ENCODE results near the gene ESYT1. TPM values are rescaled to one million over a fixed set of nuclear protein-coding genes. Genes with fewer than 3 reads are reported as not detected.
A peak's percentile ranks its signal among the peaks of the same experiment; 100 is the strongest.

ESYT1 gene
- total and polyA plus RNA-seq, 9 of the 15 experiments (the other 6 are each of a cell fraction or from before 2014, with no cell fraction given): 132 to 420 (median 164) TPM

DNA sequence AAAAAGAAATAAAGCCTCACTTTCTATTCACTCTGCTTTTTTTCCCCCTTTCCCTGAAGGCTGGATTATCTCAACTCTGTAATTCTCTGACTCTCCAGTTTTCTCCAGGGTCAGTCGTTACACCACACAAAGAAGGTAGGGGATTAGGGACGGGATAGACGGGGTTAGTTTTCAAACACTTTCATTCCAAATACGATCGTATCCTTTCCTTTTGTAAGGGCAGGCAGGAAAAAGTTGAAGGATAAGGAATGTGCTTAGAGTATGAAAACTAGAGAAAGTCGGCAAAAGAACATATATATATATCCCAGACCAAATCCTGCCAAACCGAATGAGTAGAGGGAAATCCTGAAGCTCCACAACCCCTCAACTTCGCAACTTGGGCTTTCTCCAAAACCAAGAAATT is 581 bp upstream of the ESYT1 start (continued):
- TF ChIP-seq SMARCA4 (IDR thresholded peaks at IDR 0.05) (peak; percentile 10; the same call in 1 of the 2 replicates), ZNF695 (CRISPR knock-in tag; IDR thresholded peaks at IDR 0.05) (no peak), NFRKB (IDR thresholded peaks at IDR 0.05; ENCODE audit: low read depth) (peak; percentile 77; the same call in 1 of the 2 replicates), THRAP3 (IDR thresholded peaks at IDR 0.05; ENCODE audit: borderline replicate concordance) (0 out of 2 replicates have a peak, but pooled peaks have one; percentile 15), ATF1 (CRISPR knock-in tag; IDR thresholded peaks at IDR 0.05) (no peak), ATF1 (tag; IDR thresholded peaks at IDR 0.05) (no peak), ZNF830 (CRISPR knock-in tag; IDR thresholded peaks at IDR 0.05) (0 out of 2 replicates have a peak, but pooled peaks have one; percentile 59)
- TF ChIP-seq, protein P1, sequence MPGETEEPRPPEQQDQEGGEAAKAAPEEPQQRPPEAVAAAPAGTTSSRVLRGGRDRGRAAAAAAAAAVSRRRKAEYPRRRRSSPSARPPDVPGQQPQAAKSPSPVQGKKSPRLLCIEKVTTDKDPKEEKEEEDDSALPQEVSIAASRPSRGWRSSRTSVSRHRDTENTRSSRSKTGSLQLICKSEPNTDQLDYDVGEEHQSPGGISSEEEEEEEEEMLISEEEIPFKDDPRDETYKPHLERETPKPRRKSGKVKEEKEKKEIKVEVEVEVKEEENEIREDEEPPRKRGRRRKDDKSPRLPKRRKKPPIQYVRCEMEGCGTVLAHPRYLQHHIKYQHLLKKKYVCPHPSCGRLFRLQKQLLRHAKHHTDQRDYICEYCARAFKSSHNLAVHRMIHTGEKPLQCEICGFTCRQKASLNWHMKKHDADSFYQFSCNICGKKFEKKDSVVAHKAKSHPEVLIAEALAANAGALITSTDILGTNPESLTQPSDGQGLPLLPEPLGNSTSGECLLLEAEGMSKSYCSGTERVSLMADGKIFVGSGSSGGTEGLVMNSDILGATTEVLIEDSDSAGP (CRISPR knock-in tag; IDR thresholded peaks at IDR 0.05): no peak
- TF ChIP-seq, protein P2, sequence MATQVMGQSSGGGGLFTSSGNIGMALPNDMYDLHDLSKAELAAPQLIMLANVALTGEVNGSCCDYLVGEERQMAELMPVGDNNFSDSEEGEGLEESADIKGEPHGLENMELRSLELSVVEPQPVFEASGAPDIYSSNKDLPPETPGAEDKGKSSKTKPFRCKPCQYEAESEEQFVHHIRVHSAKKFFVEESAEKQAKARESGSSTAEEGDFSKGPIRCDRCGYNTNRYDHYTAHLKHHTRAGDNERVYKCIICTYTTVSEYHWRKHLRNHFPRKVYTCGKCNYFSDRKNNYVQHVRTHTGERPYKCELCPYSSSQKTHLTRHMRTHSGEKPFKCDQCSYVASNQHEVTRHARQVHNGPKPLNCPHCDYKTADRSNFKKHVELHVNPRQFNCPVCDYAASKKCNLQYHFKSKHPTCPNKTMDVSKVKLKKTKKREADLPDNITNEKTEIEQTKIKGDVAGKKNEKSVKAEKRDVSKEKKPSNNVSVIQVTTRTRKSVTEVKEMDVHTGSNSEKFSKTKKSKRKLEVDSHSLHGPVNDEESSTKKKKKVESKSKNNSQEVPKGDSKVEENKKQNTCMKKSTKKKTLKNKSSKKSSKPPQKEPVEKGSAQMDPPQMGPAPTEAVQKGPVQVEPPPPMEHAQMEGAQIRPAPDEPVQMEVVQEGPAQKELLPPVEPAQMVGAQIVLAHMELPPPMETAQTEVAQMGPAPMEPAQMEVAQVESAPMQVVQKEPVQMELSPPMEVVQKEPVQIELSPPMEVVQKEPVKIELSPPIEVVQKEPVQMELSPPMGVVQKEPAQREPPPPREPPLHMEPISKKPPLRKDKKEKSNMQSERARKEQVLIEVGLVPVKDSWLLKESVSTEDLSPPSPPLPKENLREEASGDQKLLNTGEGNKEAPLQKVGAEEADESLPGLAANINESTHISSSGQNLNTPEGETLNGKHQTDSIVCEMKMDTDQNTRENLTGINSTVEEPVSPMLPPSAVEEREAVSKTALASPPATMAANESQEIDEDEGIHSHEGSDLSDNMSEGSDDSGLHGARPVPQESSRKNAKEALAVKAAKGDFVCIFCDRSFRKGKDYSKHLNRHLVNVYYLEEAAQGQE (IDR thresholded peaks at IDR 0.05; ENCODE audit: borderline replicate concordance): 0 out of 2 replicates have a peak, but pooled peaks have one; percentile 5
- TF ChIP-seq, protein P2 (CRISPR knock-in tag; IDR thresholded peaks at IDR 0.05; ENCODE audit: low read depth): no peak
- TF ChIP-seq, protein P3, sequence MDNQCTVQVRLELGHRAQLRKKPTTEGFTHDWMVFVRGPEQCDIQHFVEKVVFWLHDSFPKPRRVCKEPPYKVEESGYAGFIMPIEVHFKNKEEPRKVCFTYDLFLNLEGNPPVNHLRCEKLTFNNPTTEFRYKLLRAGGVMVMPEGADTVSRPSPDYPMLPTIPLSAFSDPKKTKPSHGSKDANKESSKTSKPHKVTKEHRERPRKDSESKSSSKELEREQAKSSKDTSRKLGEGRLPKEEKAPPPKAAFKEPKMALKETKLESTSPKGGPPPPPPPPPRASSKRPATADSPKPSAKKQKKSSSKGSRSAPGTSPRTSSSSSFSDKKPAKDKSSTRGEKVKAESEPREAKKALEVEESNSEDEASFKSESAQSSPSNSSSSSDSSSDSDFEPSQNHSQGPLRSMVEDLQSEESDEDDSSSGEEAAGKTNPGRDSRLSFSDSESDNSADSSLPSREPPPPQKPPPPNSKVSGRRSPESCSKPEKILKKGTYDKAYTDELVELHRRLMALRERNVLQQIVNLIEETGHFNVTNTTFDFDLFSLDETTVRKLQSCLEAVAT (IDR thresholded peaks at IDR 0.05): peak; percentile 44 to 63; a peak in 2 of 4 replicates
- TF ChIP-seq, protein P4, sequence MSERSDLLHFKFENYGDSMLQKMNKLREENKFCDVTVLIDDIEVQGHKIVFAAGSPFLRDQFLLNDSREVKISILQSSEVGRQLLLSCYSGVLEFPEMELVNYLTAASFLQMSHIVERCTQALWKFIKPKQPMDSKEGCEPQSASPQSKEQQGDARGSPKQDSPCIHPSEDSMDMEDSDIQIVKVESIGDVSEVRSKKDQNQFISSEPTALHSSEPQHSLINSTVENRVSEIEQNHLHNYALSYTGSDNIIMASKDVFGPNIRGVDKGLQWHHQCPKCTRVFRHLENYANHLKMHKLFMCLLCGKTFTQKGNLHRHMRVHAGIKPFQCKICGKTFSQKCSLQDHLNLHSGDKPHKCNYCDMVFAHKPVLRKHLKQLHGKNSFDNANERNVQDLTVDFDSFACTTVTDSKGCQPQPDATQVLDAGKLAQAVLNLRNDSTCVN (CRISPR knock-in tag; IDR thresholded peaks at IDR 0.05): no peak
- TF ChIP-seq, protein P5, sequence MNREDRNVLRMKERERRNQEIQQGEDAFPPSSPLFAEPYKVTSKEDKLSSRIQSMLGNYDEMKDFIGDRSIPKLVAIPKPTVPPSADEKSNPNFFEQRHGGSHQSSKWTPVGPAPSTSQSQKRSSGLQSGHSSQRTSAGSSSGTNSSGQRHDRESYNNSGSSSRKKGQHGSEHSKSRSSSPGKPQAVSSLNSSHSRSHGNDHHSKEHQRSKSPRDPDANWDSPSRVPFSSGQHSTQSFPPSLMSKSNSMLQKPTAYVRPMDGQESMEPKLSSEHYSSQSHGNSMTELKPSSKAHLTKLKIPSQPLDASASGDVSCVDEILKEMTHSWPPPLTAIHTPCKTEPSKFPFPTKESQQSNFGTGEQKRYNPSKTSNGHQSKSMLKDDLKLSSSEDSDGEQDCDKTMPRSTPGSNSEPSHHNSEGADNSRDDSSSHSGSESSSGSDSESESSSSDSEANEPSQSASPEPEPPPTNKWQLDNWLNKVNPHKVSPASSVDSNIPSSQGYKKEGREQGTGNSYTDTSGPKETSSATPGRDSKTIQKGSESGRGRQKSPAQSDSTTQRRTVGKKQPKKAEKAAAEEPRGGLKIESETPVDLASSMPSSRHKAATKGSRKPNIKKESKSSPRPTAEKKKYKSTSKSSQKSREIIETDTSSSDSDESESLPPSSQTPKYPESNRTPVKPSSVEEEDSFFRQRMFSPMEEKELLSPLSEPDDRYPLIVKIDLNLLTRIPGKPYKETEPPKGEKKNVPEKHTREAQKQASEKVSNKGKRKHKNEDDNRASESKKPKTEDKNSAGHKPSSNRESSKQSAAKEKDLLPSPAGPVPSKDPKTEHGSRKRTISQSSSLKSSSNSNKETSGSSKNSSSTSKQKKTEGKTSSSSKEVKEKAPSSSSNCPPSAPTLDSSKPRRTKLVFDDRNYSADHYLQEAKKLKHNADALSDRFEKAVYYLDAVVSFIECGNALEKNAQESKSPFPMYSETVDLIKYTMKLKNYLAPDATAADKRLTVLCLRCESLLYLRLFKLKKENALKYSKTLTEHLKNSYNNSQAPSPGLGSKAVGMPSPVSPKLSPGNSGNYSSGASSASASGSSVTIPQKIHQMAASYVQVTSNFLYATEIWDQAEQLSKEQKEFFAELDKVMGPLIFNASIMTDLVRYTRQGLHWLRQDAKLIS (CRISPR knock-in tag; IDR thresholded peaks at IDR 0.05): peak; percentile 26; the same call in 1 of the 2 replicates

Data from K562 (cell line).